Activated T-cell treated with anti-CD3 and anti-CD28 coated beads for 24 hours (primary cell): ENCODE data around the gene TPGS1.

ENCODE experiments used
- DNase-seq: peaks from one replicate; pipeline ENCODE4 v3.0.0-alpha.2; 2020; ENCODE audit warnings: low read depth

Gene TPGS1

DNA sequence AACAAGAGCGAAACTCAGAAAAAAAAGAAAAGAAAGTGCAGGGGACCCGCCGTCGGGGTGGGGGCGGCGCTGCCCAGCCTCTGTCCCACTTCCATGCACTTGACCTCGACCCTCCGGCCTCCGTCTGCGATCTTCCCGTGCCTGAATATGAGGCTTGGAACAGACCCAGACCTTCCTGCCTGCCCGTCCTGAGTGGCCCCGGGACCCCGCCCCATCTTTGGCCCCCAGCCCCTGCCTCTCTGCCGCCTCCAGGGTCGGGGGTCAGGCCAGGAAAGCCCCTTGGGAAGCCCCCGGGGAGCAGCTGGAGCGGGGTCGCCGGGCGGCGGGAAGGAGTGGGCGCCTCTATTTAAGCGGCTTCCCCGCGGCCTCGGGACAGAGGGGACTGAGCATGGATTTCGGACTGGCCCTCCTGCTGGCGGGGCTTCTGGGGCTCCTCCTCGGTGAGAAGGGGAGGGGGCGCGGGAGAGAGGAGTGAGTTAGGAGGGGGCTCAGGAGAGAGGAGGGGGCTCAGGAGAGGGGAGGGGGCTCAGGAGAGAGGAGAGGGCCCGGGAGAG, 11.1 kb upstream of the TPGS1 start, which contains the start of gene MADCAM1:
TSS of gene MADCAM1 (plus strand) at position 375 of the 554 bp plus-strand sequence. CDS start at position 389, 14 bp downstream.
- DNase-seq = no peak

- no peak for DNase-seq
Measured at GRCh38 chr19:496986-497385, 10.3 kb upstream of the TPGS1 start.

DNA sequence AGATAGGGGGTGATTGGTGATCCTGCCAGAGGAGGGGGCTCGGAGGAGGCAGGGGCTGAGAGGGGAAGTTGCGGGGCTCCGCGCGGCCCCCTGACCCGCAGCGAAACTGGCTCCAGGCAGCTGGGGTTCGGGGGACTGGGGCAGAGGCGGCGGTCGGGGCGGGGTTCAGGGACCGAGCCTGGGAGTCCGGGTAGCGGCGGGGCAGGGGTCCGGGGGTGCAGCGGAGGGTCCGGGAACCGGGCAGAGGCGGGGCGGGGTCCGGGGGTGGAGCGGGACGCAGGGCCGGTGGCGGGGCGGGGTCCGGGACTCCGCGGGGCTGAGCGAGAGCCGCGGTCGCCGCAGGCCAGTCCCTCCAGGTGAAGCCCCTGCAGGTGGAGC, 9.8 kb upstream of the TPGS1 start:
- DNase-seq = no peak

DNA sequence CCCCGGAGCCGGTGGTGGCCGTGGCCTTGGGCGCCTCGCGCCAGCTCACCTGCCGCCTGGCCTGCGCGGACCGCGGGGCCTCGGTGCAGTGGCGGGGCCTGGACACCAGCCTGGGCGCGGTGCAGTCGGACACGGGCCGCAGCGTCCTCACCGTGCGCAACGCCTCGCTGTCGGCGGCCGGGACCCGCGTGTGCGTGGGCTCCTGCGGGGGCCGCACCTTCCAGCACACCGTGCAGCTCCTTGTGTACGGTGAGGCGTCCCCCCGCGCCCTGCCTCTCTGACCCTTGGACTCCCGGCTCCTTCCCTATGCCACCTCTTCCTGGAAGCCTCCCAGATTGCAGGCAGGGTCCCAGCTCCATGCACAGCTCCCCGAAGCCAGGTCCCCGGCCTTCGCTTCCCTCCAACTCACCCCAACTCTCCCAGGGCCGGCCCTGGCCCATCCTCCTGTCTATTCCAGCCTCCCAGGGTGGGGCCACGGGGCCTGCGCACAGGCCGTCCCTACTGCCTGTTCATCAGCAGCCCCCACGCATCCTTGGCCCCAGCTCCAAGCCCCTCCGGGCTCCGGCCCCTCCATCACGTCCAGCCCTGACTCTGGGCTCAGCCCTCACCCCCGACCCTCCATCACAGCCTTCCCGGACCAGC, 9.3 kb upstream of the TPGS1 start:
- DNase-seq = no peak

DNA sequence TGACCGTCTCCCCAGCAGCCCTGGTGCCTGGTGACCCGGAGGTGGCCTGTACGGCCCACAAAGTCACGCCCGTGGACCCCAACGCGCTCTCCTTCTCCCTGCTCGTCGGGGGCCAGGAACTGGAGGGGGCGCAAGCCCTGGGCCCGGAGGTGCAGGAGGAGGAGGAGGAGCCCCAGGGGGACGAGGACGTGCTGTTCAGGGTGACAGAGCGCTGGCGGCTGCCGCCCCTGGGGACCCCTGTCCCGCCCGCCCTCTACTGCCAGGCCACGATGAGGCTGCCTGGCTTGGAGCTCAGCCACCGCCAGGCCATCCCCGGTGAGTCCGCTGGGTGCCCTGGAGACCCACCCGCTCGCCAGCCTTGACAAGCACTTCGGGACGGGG, 8.8 kb upstream of the TPGS1 start:
- DNase-seq = no peak

GRCh38 chr19:498977-499623, 8.2 kb upstream of the TPGS1 start:
- no peak for DNase-seq

DNA sequence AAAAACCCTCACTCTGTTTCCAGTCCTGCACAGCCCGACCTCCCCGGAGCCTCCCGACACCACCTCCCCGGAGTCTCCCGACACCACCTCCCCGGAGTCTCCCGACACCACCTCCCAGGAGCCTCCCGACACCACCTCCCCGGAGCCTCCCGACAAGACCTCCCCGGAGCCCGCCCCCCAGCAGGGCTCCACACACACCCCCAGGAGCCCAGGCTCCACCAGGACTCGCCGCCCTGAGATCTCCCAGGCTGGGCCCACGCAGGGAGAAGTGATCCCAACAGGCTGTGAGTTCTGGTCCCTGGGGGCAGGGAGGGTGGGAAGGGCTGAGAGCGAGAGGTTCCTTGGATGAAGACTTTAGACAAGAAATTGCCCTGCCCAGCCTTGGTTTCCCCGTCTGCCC, 5.7 kb upstream of the TPGS1 start:
- no peak for DNase-seq

DNA sequence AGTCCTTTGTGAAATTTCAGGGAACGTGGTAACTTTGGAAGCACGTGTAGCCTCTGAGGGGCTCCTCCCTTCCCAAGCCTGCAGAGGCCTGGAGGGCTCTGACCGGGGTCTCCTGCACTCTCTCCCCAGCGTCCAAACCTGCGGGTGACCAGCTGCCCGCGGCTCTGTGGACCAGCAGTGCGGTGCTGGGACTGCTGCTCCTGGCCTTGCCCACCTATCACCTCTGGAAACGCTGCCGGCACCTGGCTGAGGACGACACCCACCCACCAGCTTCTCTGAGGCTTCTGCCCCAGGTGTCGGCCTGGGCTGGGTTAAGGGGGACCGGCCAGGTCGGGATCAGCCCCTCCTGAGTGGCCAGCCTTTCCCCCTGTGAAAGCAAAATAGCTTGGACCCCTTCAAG, 2.7 kb upstream of the TPGS1 start:
- no peak for DNase-seq

- DNase-seq = peak; percentile 92
Measured at GRCh38 chr19:506404-507285, 652 bp upstream of the TPGS1 start.

GRCh38 chr19:508204-509150, 1.2 kb downstream of the TPGS1 start:
- DNase-seq = no peak

- peak; percentile 90 for DNase-seq
Measured at GRCh38 chr19:510606-511100, 3.4 kb downstream of the TPGS1 start.

- DNase-seq = peak; percentile 66
Measured at GRCh38 chr19:511101-511851, 4.0 kb downstream of the TPGS1 start.

GRCh38 chr19:512547-513365, 5.5 kb downstream of the TPGS1 start:
- DNase-seq = no peak

GRCh38 chr19:513368-514165, 6.3 kb downstream of the TPGS1 start:
- no peak for DNase-seq

GRCh38 chr19:514166-514663, 6.9 kb downstream of the TPGS1 start:
- no peak for DNase-seq

DNA sequence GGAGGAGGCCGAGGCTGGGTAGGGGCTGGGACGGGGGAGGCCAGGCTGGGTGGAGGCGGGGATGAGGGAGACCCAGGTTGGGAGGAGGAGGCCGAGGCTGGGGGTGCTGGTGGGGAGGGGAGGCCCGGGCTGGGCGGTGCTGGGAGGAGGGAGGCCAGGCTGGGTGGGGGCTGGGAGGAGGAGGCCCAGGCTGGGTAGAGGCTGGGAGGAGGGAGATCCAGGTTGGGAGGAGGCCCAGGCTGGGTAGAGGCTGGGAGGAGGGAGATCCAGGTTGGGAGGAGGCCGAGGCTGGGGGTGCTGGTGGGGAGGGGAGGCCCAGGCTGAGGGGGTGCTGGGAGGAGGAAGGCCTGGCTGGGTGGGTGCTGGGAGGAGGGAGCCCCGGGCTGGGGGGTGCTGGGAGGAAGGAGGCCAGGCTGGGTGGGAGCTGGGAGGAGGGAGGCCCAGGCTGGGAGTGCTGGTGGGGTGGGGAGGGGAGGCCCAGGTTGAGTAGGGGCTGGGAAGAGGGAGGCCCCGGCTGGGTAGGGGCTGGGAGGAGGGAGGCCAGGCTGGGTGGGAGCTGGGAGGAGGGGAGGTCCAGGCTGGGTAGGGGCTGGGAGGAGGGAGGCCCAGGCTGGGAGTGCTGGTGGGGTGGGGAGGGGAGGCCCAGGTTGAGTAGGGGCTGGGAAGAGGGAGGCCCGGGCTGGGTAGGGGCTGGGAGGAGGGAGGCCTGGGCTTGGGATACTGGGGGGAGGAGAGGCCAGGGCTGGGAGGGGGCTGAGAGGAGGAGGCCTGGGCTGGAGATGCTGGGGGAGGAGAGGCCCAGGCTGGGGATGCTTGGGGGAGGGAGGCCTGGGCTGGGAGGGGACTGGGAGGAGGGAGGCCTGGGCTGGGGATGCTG, 10.7 kb downstream of the TPGS1 start:
- DNase-seq = no peak

DNA sequence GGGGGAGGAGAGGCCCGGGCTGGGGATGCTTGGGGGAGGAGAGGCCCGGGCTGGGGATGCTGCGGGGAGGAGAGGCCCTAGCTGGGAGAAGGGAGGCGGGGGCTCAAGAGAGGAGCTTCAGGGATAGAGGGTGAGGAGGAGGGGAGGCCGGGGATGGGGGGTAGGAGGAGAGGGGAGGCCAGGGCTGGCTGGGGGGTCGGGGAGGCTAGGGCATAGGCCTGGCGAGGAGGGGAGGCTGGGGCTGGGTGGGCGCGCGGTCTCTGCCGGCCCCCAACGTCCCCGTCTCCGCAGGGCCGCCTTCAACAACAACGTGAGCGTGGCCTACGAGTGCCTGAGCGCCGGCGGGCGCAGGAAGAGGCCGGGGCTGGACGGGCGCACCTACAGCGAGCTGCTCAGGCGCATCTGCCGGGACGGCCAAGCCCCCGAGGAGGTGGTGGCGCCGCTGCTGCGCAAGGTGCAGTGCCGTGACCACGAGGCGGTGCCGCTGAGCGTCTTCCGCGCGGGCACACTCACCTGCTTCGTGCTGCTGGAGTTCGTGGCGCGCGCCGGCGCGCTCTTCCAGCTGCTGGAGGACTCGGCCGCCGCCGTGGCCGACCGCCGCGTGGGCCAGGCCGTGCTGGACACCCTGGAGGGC, 11.4 kb downstream of the TPGS1 start:
- DNase-seq = peak; percentile 37
